GM23338 (cell line): ENCODE results near the gene KAZN.

ENCODE experiments used
- CREB1 ChIP-seq: fragments of 250-450 bp; sonication (Bioruptor Pico); IDR thresholded peaks from 2 replicates; pipeline ENCODE4 v1.5.0; 2020; ENCODE audit warnings: low read depth, mild to moderate bottlenecking, moderate library complexity
- CTCF ChIP-seq, 2 experiments: fragments of 200-600 bp in 1 of 2; sonication (generic) in 1 of 2; conservative IDR thresholded peaks; 2 replicates each; pipeline versions ENCODE4 v1.5.1 to v1.6.1; 2016 to 2017; ENCODE audit warnings: antibody characterized with exemption in 2 of 2, low read depth in 2 of 2, mild to moderate bottlenecking in 2 of 2, moderate library complexity in 1 of 2
- EZH2 ChIP-seq: fragments of 200-600 bp; sonication (generic); IDR thresholded peaks from one replicate; pipeline ENCODE4 v1.8.0; 2017; ENCODE audit warnings: antibody characterized with exemption, mild to moderate bottlenecking, low read depth; ENCODE audit not compliant: unreplicated experiment
- EZH2phosphoT487 ChIP-seq: fragments of 200-600 bp; sonication (generic); IDR thresholded peaks from one replicate; pipeline ENCODE4 v1.8.1; 2018; ENCODE audit warnings: antibody characterized with exemption; ENCODE audit not compliant: unreplicated experiment
- JUNB ChIP-seq: IDR thresholded peaks from one replicate; pipeline ENCODE4 v1.6.1; 2016; ENCODE audit warnings: antibody characterized with exemption; ENCODE audit not compliant: unreplicated experiment
- NANOG ChIP-seq: IDR thresholded peaks from 2 replicates; pipeline ENCODE4 v1.6.1; 2016; ENCODE audit warnings: antibody characterized with exemption, borderline replicate concordance
- POLR2AphosphoS5 ChIP-seq: IDR thresholded peaks from 2 replicates; pipeline ENCODE4 v1.6.1; 2016; ENCODE audit warnings: antibody characterized with exemption, low read depth
- STAT1 ChIP-seq: IDR thresholded peaks from one replicate; pipeline ENCODE4 v1.6.1; 2016; ENCODE audit warnings: antibody characterized with exemption; ENCODE audit not compliant: unreplicated experiment
- ZNF114 ChIP-seq: fragments of 250-450 bp; sonication (Bioruptor Pico); IDR thresholded peaks from 2 replicates; pipeline ENCODE4 v1.5.0; 2020; ENCODE audit warnings: mild to moderate bottlenecking, moderate library complexity
- ZNF331 ChIP-seq: fragments of 250-450 bp; sonication (Bioruptor Pico); IDR thresholded peaks from 2 replicates; pipeline ENCODE4 v1.5.0; 2020; ENCODE audit warnings: low read depth, mild to moderate bottlenecking, moderate library complexity
- TF ChIP-seq, protein P1 (sequence below): IDR thresholded peaks from one replicate; pipeline ENCODE4 v1.6.1; 2018; ENCODE audit warnings: antibody characterized with exemption; ENCODE audit not compliant: unreplicated experiment
- TF ChIP-seq, protein P2 (sequence below): IDR thresholded peaks from 2 replicates; pipeline ENCODE4 v1.6.1; 2016; ENCODE audit warnings: antibody characterized with exemption
- TF ChIP-seq, protein P3 (sequence below): fragments of 250-450 bp; sonication (Bioruptor Pico); IDR thresholded peaks from 2 replicates; pipeline ENCODE4 v1.5.0; 2020; ENCODE audit warnings: mild to moderate bottlenecking, moderate library complexity

- TF ChIP-seq STAT1, result no peak
- TF ChIP-seq, protein P1, sequence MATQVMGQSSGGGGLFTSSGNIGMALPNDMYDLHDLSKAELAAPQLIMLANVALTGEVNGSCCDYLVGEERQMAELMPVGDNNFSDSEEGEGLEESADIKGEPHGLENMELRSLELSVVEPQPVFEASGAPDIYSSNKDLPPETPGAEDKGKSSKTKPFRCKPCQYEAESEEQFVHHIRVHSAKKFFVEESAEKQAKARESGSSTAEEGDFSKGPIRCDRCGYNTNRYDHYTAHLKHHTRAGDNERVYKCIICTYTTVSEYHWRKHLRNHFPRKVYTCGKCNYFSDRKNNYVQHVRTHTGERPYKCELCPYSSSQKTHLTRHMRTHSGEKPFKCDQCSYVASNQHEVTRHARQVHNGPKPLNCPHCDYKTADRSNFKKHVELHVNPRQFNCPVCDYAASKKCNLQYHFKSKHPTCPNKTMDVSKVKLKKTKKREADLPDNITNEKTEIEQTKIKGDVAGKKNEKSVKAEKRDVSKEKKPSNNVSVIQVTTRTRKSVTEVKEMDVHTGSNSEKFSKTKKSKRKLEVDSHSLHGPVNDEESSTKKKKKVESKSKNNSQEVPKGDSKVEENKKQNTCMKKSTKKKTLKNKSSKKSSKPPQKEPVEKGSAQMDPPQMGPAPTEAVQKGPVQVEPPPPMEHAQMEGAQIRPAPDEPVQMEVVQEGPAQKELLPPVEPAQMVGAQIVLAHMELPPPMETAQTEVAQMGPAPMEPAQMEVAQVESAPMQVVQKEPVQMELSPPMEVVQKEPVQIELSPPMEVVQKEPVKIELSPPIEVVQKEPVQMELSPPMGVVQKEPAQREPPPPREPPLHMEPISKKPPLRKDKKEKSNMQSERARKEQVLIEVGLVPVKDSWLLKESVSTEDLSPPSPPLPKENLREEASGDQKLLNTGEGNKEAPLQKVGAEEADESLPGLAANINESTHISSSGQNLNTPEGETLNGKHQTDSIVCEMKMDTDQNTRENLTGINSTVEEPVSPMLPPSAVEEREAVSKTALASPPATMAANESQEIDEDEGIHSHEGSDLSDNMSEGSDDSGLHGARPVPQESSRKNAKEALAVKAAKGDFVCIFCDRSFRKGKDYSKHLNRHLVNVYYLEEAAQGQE, result no peak
- TF ChIP-seq NANOG, result no peak
- TF ChIP-seq CTCF (conservative IDR thresholded peaks at IDR 0.05; ENCODE audit: low read depth in 2 of 2), result no peak
- no peak for TF ChIP-seq EZH2
- no peak for TF ChIP-seq POLR2AphosphoS5
- TF ChIP-seq, protein P2, sequence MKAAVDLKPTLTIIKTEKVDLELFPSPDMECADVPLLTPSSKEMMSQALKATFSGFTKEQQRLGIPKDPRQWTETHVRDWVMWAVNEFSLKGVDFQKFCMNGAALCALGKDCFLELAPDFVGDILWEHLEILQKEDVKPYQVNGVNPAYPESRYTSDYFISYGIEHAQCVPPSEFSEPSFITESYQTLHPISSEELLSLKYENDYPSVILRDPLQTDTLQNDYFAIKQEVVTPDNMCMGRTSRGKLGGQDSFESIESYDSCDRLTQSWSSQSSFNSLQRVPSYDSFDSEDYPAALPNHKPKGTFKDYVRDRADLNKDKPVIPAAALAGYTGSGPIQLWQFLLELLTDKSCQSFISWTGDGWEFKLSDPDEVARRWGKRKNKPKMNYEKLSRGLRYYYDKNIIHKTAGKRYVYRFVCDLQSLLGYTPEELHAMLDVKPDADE, result no peak
- no peak for TF ChIP-seq JUNB
- TF ChIP-seq EZH2phosphoT487, result no peak
- TF ChIP-seq, protein P3, sequence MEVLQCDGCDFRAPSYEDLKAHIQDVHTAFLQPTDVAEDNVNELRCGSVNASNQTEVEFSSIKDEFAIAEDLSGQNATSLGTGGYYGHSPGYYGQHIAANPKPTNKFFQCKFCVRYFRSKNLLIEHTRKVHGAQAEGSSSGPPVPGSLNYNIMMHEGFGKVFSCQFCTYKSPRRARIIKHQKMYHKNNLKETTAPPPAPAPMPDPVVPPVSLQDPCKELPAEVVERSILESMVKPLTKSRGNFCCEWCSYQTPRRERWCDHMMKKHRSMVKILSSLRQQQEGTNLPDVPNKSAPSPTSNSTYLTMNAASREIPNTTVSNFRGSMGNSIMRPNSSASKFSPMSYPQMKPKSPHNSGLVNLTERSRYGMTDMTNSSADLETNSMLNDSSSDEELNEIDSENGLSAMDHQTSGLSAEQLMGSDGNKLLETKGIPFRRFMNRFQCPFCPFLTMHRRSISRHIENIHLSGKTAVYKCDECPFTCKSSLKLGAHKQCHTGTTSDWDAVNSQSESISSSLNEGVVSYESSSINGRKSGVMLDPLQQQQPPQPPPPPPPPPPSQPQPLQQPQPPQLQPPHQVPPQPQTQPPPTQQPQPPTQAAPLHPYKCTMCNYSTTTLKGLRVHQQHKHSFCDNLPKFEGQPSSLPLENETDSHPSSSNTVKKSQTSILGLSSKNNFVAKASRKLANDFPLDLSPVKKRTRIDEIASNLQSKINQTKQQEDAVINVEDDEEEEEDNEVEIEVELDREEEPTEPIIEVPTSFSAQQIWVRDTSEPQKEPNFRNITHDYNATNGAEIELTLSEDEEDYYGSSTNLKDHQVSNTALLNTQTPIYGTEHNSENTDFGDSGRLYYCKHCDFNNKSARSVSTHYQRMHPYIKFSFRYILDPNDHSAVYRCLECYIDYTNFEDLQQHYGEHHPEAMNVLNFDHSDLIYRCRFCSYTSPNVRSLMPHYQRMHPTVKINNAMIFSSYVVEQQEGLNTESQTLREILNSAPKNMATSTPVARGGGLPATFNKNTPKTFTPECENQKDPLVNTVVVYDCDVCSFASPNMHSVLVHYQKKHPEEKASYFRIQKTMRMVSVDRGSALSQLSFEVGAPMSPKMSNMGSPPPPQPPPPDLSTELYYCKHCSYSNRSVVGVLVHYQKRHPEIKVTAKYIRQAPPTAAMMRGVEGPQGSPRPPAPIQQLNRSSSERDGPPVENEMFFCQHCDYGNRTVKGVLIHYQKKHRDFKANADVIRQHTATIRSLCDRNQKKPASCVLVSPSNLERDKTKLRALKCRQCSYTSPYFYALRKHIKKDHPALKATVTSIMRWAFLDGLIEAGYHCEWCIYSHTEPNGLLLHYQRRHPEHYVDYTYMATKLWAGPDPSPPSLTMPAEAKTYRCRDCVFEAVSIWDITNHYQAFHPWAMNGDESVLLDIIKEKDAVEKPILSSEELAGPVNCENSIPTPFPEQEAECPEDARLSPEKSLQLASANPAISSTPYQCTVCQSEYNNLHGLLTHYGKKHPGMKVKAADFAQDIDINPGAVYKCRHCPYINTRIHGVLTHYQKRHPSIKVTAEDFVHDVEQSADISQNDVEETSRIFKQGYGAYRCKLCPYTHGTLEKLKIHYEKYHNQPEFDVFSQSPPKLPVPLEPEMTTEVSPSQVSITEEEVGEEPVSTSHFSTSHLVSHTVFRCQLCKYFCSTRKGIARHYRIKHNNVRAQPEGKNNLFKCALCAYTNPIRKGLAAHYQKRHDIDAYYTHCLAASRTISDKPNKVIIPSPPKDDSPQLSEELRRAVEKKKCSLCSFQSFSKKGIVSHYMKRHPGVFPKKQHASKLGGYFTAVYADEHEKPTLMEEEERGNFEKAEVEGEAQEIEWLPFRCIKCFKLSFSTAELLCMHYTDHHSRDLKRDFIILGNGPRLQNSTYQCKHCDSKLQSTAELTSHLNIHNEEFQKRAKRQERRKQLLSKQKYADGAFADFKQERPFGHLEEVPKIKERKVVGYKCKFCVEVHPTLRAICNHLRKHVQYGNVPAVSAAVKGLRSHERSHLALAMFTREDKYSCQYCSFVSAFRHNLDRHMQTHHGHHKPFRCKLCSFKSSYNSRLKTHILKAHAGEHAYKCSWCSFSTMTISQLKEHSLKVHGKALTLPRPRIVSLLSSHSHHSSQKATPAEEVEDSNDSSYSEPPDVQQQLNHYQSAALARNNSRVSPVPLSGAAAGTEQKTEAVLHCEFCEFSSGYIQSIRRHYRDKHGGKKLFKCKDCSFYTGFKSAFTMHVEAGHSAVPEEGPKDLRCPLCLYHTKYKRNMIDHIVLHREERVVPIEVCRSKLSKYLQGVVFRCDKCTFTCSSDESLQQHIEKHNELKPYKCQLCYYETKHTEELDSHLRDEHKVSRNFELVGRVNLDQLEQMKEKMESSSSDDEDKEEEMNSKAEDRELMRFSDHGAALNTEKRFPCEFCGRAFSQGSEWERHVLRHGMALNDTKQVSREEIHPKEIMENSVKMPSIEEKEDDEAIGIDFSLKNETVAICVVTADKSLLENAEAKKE (CRISPR knock-in tag), result no peak
- TF ChIP-seq CREB1, result no peak
- no peak for TF ChIP-seq ZNF114 (CRISPR knock-in tag)
- TF ChIP-seq ZNF331 (CRISPR knock-in tag), result no peak
These were observed 22.3 kb upstream of the KAZN start for GRCh38 chr1:14576155-14576554.
